Upper lobe of left lung (tissue), 6 donors: ENCODE measurements around the gene SPDYE2B. TPM values are rescaled to one million over a fixed set of nuclear protein-coding genes. Genes with fewer than 3 reads are reported as not detected.
"Not testable (repeated sequence)": the region's sequence is repeated elsewhere in the genome, so short reads cannot be mapped to it uniquely, and the experiment has no call there.

Experiments
- ATAC-seq, 2 donors: fragments of 200-7000 bp; cut with Tn5 transposase; one replicate each; pipeline ENCODE4 v1.9.1; 2022; ENCODE audit warnings: mild to moderate bottlenecking in 2 of 2, moderate library complexity in 2 of 2; ENCODE audit not compliant: low FRiP score in 2 of 2
- DNase-seq, 2 donors: peaks; one replicate each; pipeline ENCODE4 v3.0.0-alpha.2; 2019 to 2020
- H3K27ac ChIP-seq, 4 donors: fragments of 200-600 bp; sonication (generic); one replicate each; pipeline ENCODE4 v1.5.1; 2016 to 2019
- H3K27me3 ChIP-seq, 4 donors: fragments of 200-600 bp; sonication (generic); one replicate each; pipeline ENCODE4 v1.5.1; 2017 to 2019
- H3K36me3 ChIP-seq, 4 donors: fragments of 200-600 bp; sonication (generic); one replicate each; pipeline ENCODE4 v1.5.1; 2016 to 2019
- H3K4me1 ChIP-seq, 4 donors: fragments of 200-600 bp; sonication (generic); one replicate each; pipeline ENCODE4 v1.5.1; 2018 to 2019
- H3K4me3 ChIP-seq, 4 donors: fragments of 200-600 bp; sonication (generic); one replicate each; pipeline ENCODE4 v1.5.1; 2017 to 2019; ENCODE audit warnings: mild to moderate bottlenecking in 2 of 4, moderate library complexity in 1 of 4
- H3K9me3 ChIP-seq, 4 donors: fragments of 200-600 bp; sonication (generic); one replicate each; pipeline ENCODE4 v1.5.1; 2018 to 2019
- POLR2A ChIP-seq, 4 donors: fragments of 450-650 bp; IDR thresholded peaks; one replicate each; pipeline ENCODE4 v1.5.1; 2016 to 2017; ENCODE audit warnings: antibody characterized with exemption in 4 of 4, mild to moderate bottlenecking in 2 of 4
- POLR2AphosphoS5 ChIP-seq, 2 donors: sonication (generic); formaldehyde crosslinking; IDR thresholded peaks; one replicate each; pipeline ENCODE4 v1.5.1; 2017; ENCODE audit warnings: antibody characterized with exemption in 2 of 2
- WGBS, 2 donors: methylation state at CpG; one replicate each; pipeline ENCODE4 v1.1.5; 2017 to 2018; 5-methylcytosine and 5-hydroxymethylcytosine counted together
- total RNA-seq, 6 donors: library from RNA; depleted of rRNA in 4 of 6; stranded (reverse); fragments of >200 nt in 4 of 6; gene quantifications; one replicate each; pipeline versions ENCODE4 v1.1.0 to v1.2.1, GENCODE V29; 2016 to 2021
- donor health status: DM: no; HTN: no; CAD: no; lungs with moderate emphysema.
- donor health status: DM: no; HTN: yes; CAD: no; lungs with severe emphysema.

Gene SPDYE2B
- total RNA-seq, 6 donors from 2014 or later: not detected

DNA sequence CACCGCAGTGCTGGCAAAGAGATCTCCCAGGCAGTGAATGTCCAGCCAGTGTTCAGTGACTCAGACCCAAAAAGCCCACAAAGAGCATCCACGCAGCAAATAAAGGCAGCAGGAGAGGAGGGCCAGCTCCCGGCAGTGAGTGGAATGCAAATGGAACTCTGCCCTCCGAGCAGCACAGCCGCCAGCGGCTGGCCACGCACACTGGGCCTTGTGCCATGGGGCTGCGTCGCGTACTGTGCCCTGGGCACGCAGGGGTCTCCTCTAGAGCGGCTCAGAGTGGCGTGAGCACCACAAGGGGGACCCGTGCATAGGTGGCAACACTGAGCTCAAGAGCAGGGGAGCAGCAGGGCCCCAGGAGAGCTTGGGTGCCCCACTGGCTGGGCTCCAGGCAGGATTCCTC, 17.4 kb downstream of the SPDYE2B start:
- H3K27ac ChIP-seq, H3K36me3 ChIP-seq, H3K27me3 ChIP-seq, H3K4me1 ChIP-seq, H3K4me3 ChIP-seq, H3K9me3 ChIP-seq: not testable (repeated sequence)
- DNase-seq (peak in 1 of 2 donors; percentile 73), ATAC-seq (peak in 1 of 2 donors; percentile 78)
- no CpG with 5 or more reads among the region's 14 CpGs for WGBS, 2 donors

DNA sequence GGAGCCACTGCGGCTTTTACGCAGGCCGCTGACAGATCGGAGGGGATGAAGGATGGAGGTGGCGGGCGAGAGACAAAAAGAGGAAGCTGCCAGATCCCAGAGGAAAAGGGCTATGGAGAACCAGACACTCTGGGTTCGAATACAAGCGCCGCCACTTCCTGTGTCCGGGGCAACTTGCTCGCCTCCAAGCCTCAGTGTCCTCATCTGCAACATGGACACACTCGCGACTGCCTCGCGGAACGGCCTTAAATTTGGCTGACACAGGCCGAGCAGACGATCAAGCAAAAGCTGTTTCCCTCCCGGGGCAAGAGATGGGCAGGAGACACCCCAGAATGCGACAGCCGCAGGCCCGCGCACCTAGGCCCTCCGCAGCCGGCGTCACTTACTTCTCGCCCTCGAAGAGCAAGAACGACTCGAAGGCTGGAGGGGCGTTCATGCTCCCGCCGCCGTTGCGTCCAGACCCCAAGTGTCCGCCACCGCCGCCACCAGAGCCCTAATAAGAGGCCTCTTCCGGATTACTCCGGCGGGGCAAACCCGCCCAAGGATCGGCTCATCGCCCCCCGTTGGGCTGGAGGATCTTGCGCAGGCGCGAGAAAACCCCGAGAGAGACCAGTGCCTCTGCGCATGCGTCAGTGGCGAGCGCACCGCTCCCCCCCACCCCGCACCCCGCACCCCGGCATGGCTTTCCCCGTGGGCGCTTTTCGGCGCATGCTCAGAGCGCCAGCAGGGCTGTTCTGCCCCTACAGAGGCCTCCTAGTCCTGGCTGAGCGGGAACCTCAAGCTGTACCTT, 21.2 kb downstream of the SPDYE2B start, which contains the start of gene POLR2J2:
POLR2J2 (minus strand) TSS at position 498 of the 790 bp plus-strand sequence; CDS start at position 436, 62 bp downstream.
- peak within 1 kb of the TSS in 3 of 4 donors; percentile 39 to 50 (median 43) for H3K4me3 ChIP-seq
- DNase-seq (peak; percentile 71 to 93), ATAC-seq (peak; percentile 63 to 89)
- H3K36me3 ChIP-seq, H3K27me3 ChIP-seq, H3K9me3 ChIP-seq, H3K4me1 ChIP-seq: not testable (repeated sequence)
- no CpG with 5 or more reads among the region's 63 CpGs for WGBS, 2 donors
- TF ChIP-seq POLR2AphosphoS5 (IDR thresholded peaks at IDR 0.05): peak in 1 of 2 donors; percentile 41
- TF ChIP-seq POLR2A (IDR thresholded peaks at IDR 0.05): peak in 1 of 4 donors; percentile 20
- H3K27ac ChIP-seq: peak within 1 kb of the TSS in 1 of 4 donors; percentile 69

DNA sequence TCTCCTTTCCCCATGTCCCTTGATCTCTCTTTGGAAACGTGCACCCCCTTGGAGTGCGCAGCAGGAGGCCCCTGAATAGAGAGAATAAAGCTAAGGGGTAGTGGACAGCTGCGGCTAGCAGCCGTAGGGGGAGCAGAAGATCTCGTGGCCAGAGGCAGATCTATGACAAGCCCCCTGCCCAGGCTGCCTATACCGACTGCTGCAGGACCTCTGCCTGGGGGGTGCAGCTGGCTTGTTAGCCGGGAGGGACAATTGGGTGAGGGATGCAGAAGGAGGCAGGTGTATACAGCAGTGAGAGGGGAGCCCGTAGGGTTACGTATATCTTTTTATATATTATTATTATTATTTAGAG, 21.8 kb downstream of the SPDYE2B start:
- H3K4me3 ChIP-seq: peak overlapping the region in 2 of 4 donors; percentile 39 to 50
- peak in 1 of 2 donors; percentile 38 for ATAC-seq

DNA sequence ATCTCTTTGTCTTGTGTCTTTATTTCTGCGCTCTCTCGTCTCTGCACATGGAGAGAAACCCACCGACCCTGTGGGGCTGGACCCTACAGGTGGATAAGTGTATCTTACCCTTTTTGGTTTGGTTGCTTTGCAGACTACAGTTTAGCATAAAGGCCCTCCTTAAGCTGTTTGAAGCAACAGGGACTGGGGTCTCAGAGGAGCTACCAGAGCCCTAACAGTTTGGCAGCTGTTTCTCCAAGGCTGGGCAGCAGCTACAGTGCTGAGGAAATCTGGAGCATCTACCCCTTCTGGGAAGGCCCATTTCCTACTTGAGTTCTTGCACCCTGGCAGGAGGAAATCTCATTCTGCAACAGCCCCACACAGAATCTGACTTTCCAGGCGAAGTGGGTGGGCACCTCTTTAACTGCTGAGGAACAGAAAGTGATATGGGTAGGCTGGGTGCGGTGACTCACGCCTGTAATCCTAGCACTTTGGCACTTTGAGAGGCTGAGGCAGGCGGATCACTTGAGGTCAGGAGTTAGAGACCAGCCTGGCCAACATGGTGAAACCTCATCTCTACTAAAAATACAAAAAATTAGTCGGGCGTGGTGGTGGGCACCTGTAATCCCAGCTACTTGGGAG, 23.4 kb downstream of the SPDYE2B start:
- H3K4me1 ChIP-seq, H3K27me3 ChIP-seq, H3K36me3 ChIP-seq, H3K9me3 ChIP-seq, H3K4me3 ChIP-seq, H3K27ac ChIP-seq, DNase-seq: not testable (repeated sequence)
- ATAC-seq: peak in 1 of 2 donors; percentile 2
- no CpG with 5 or more reads among the region's 9 CpGs for WGBS, 2 donors

More for the DNA sequence above, 21.8 kb downstream of the SPDYE2B start:
- not testable (repeated sequence) for DNase-seq, H3K27ac ChIP-seq, H3K27me3 ChIP-seq, H3K4me1 ChIP-seq, H3K36me3 ChIP-seq, H3K9me3 ChIP-seq
- no CpG with 5 or more reads among the region's 9 CpGs for WGBS, 2 donors

DNA sequence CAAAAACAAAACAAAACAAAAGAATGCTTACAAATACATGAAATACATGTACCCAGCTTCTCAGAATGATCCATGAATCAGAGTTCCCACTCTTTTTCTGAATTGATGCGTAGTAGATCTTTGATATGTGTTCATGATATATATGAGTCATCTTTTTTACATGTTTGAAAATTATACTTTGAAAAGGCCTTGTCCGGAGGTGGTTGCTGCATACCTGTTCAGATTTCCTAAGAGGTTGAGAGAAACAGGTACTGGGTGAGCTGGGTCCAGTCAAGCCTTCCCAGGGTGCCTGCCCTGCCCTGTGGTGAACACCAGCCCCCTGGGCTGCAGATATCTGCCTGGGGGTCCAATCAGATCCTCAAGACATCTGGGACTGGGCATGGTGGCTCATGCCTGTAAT, 25.4 kb downstream of the SPDYE2B start:
- not testable (repeated sequence) for H3K4me1 ChIP-seq, H3K9me3 ChIP-seq, H3K4me3 ChIP-seq, H3K27ac ChIP-seq, ATAC-seq, H3K27me3 ChIP-seq, H3K36me3 ChIP-seq
- peak in 1 of 2 donors; percentile 24 for DNase-seq
- 50% methylated on average over 1 of the region's 2 CpGs; no CpG with 5 or more reads in 1 of the 2 donors for WGBS, 2 donors

DNA sequence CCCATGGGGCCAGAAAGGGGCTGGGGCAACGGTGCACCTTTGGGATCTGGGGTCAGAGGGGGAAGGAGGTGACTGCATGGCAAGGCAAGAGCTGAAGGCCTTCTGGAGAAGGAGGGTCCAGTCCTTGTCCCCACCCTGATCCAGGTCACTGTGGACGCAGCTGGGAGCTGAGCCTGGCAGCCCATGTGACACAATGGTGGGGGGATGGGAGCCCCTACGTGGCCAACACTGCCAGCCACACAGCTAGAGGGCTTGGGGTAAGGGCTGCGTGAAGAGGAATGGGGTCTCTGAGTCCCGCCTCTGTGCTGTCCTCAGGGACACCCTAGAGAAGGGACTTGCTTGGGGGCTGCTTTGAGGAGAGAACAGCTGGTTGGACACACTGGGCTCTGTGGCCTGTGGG, 30.7 kb downstream of the SPDYE2B start:
- H3K36me3 ChIP-seq, DNase-seq, H3K4me3 ChIP-seq, H3K4me1 ChIP-seq, H3K27ac ChIP-seq, H3K9me3 ChIP-seq, H3K27me3 ChIP-seq, ATAC-seq: not testable (repeated sequence)
- no CpG with 5 or more reads among the region's 5 CpGs for WGBS, 2 donors

DNA sequence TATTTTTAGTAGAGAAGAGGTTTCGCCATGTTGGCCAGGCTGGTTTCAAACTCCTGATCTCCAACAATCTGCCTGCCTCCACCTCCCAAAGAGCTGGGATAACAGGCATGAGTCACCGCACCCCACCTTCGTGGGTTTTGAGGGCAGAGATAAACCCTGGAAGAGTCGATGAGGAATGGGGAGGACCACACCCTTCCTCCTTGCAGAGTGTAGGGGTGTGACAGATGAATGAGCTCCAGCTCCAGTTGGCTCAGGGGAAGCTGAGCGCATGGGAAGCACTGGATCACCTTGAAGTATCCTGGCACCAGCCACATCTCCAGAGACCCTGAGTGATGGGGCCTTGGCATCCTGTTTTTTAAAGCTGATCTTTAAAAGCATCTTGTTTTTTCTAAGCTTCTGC, 32.4 kb downstream of the SPDYE2B start:
- not testable (repeated sequence) for H3K27me3 ChIP-seq, H3K36me3 ChIP-seq, H3K9me3 ChIP-seq, ATAC-seq, H3K4me1 ChIP-seq, DNase-seq, H3K4me3 ChIP-seq, H3K27ac ChIP-seq
- WGBS, 2 donors: no CpG with 5 or more reads among the region's 5 CpGs

DNA sequence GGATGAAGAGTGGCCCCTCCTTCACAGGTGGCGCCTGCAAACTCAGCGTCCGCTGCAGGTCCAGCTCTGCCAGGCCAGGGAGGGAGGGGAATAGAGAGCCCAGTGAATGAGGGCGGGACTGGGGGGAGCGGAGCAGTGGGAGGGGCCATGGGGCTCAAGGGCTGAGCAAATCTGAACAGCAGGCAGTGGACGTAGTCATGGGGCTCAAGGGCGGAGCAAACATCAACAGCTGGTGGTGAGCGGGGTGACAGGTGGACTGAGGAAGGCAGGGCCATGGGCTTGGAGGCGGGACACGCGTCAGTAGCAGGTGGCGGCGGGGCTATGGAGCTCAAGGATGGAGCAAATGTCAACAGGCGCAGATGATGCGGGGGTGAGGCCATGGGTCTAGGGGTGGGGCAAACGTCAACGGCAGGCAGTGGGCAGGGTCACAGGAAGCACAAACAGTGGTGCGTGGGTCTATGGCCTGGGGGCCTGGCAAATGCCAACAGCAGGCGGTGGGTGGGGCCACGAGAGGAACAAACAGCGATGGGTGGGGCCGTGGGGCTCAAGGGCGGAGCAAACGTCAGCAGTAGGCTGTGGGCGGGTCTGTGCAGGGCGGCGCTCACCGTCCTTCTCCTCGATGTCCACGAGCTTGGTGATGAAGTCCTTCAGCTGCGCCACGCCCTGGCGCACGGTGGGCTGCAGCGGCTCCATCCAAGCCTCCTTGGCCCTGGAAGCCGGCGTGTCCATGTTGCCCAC, 38.3 kb downstream of the SPDYE2B start:
- H3K4me1 ChIP-seq, H3K9me3 ChIP-seq, H3K36me3 ChIP-seq, H3K27ac ChIP-seq, DNase-seq, H3K4me3 ChIP-seq, H3K27me3 ChIP-seq: not testable (repeated sequence)
- ATAC-seq: peak; percentile 95 to 98
- no CpG with 5 or more reads among the region's 37 CpGs for WGBS, 2 donors

DNA sequence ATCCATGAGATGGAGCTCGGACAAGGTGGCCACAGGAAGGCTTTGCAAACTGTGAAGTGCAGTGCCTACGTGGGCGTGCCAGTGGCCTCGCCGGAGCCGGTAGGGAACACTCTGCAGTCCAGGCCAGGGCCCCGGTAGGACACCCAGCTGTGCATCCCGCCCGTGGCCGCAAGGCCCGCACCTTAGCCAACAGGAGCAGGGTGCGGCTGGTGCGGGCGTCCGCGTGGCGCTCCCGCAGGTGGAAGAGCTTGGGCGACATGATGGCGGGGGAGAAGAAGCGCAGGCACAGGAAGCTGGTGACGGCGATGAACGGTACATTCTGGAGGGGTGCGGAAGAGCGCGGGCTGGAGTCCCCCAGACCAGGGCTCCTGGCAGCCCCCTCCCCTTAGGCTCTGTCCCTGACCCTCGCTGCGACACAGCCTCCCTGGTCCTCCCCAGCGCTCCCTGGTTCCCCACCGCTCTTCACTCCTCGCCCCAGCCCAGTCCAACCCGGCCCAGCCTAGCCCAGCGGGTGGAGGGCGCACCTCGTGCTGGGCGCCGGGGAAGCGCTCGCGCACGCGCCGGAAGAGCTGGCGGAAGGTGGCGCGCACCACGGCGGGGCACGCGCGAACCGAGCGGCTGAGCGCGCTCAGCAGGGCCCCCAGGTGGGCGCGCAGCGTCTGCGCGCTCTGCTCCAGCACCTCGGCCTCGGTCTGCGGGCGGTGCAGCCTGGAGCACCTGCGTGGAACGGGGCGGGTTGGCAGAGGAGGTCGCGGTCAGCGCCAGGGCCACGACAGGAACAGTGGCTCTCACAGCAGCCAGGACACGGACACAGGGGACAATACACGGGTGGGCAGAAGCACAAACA, 39.5 kb downstream of the SPDYE2B start:
- 0% methylated on average over 2 of the region's 74 CpGs; no CpG with 5 or more reads in 1 of the 2 donors for whole genome bisulfite sequencing, 2 donors
- ATAC-seq (peak; percentile 34 to 61), DNase-seq (peak in 1 of 2 donors; percentile 39)
- H3K27me3 ChIP-seq, H3K27ac ChIP-seq, H3K4me1 ChIP-seq, H3K36me3 ChIP-seq, H3K9me3 ChIP-seq: not testable (repeated sequence)
- H3K4me3 ChIP-seq: peak overlapping the region in 3 of 4 donors; percentile 29 to 42 (median 32)

DNA sequence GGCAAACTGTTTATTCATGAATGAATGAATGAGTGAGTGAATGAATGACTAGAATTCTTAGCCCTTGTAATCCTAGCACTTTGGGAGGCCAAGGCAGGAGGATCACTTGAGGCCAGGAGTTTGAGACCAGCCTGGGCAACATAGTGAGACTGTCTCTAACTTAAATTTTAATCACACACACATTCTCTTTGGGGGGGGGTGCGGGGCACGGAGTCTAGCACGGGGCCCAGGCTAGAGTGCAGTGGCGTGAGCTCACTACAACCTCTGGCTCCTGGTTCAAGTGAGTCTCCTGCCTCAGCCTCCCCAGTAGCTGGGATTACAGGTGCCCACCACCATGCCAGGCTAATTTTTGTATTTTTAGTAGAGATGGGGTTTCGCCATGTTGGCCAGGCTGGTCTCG, 40.5 kb downstream of the SPDYE2B start:
- not testable (repeated sequence) for H3K27me3 ChIP-seq, H3K36me3 ChIP-seq, H3K9me3 ChIP-seq, H3K27ac ChIP-seq, H3K4me3 ChIP-seq, ATAC-seq, H3K4me1 ChIP-seq
- WGBS, 2 donors: 90% methylated on average over 4 of the region's 6 CpGs; no CpG with 5 or more reads in 1 of the 2 donors
- peak in 1 of 2 donors; percentile 58 for DNase-seq

DNA sequence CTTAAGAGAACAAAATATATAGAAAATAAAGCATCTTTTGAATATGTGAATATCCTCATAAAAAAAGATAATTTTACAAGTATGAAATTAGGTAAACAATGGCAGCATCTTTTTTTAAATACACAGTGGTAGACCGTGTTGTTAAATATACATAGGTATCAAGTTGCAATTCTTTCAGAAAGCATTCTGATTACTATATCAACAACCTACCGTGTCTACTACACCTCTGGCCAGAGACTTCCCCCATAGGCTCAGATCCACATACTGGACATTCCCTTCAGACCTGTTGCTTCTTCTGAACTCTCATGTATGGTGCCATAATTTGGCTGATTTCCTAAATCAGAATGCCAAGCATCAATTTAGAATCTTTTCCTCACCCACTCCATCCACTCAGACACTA, 43.9 kb downstream of the SPDYE2B start:
- H3K4me3 ChIP-seq, H3K4me1 ChIP-seq, ATAC-seq, H3K27ac ChIP-seq, H3K9me3 ChIP-seq, H3K36me3 ChIP-seq, H3K27me3 ChIP-seq, DNase-seq: not testable (repeated sequence)
- 65 to 74% methylated on average over 2 of the region's 2 CpGs for WGBS, 2 donors

DNA sequence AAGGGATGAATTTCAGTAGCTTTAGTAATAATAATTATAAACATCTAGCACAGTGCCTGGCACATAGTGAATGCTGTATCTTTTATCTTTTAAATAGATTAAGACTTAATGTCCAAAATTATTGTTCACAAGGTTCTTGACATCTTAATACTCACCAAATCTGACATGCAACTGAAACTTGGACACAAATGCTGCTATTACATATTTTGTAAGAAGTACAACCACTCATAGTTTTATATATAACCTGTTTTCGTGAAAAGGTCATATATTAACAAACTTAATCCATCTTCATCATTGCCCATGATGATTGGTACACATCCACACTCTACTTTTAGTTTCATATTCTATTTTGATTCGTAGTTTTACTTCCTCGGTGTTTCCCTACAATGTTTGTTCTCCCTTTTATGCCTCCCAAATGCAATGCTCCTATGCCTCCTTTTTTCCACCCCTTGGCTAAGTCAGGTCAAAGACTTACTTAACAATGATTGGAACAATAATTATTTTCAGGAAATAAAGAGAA, 45.0 kb downstream of the SPDYE2B start:
- DNase-seq, H3K9me3 ChIP-seq, H3K27ac ChIP-seq, H3K4me3 ChIP-seq, ATAC-seq, H3K27me3 ChIP-seq, H3K4me1 ChIP-seq, H3K36me3 ChIP-seq: not testable (repeated sequence)
- 55 to 65% methylated on average over 1 to 2 of the region's 3 CpGs for WGBS, 2 donors
